ENCODE measurements around the gene MYRIP.

MYRIP gene

GRCh38 chr3:40173227-40173721 lies 363.9 kb downstream of the MYRIP start:
- H3K9me2 ChIP-seq (replicated peaks; ENCODE audit: control insufficient read depth, low read length), result no peaks in the 10 kb centered on the region

GRCh38 chr3:40178012-40178594 lies 368.7 kb downstream of the MYRIP start:
- no peak overlapping the region for H3K27ac ChIP-seq (ENCODE audit: low read depth, low read length)
- no peaks in the 10 kb centered on the region for H3K4me1 ChIP-seq (ENCODE audit: control insufficient read depth, low read length)
- no peaks in the 10 kb centered on the region for H3K9me3 ChIP-seq (ENCODE audit: control insufficient read depth, insufficient read depth, low read length)
- no peak overlapping the region for H3K4me2 ChIP-seq (ENCODE audit: low read length)
- H4K20me1 ChIP-seq (ENCODE audit: control insufficient read depth, insufficient read depth, low read depth, low read length), result no peaks in the 10 kb centered on the region
- no peaks in the 10 kb centered on the region for H3K79me2 ChIP-seq (ENCODE audit: control insufficient read depth, low read length)
- TF ChIP-seq CTCF (IDR thresholded peaks at IDR 0.05; ENCODE audit: low read depth, low read length, poor library complexity, severe bottlenecking), result no peak
- TF ChIP-seq EZH2phosphoT487 (IDR thresholded peaks at IDR 0.05; ENCODE audit: borderline replicate concordance, low read length), result no peak
- no peaks in the 10 kb centered on the region for H3F3A ChIP-seq (ENCODE audit: control insufficient read depth, insufficient read depth)
- H3K27me3 ChIP-seq (ENCODE audit: control insufficient read depth, low read length), result no peaks in the 10 kb centered on the region; the same call in 1 of the 2 replicates
- no peaks in the 10 kb centered on the region for H3K9me2 ChIP-seq (replicated peaks; ENCODE audit: control insufficient read depth, low read length)
- H3K4me3 ChIP-seq (ENCODE audit: low read length), result no peak overlapping the region
- H3K36me3 ChIP-seq (ENCODE audit: control insufficient read depth, low read length), result no peaks in the 10 kb centered on the region

More at GRCh38 chr3:40173227-40173721, 363.9 kb downstream of the MYRIP start:
- Histone ChIP-seq H3K9me3 (ENCODE audit: control insufficient read depth, insufficient read depth, low read length) (no peaks in the 10 kb centered on the region), H3K79me2 (ENCODE audit: control insufficient read depth, low read length) (no peaks in the 10 kb centered on the region), H3K27ac (ENCODE audit: low read depth, low read length) (no peak overlapping the region), H4K20me1 (ENCODE audit: control insufficient read depth, insufficient read depth, low read depth, low read length) (no peaks in the 10 kb centered on the region), H3K4me3 (ENCODE audit: low read length) (no peak overlapping the region), H3K4me2 (ENCODE audit: low read length) (no peak overlapping the region), H3K36me3 (ENCODE audit: control insufficient read depth, low read length) (no peaks in the 10 kb centered on the region), H3K4me1 (ENCODE audit: control insufficient read depth, low read length) (no peaks in the 10 kb centered on the region), H3F3A (ENCODE audit: control insufficient read depth, insufficient read depth) (no peaks in the 10 kb centered on the region), H3K27me3 (ENCODE audit: control insufficient read depth, low read length) (no peaks in the 10 kb centered on the region; the same call in 1 of the 2 replicates)
- TF ChIP-seq CTCF (IDR thresholded peaks at IDR 0.05; ENCODE audit: low read depth, low read length, poor library complexity, severe bottlenecking), result no peak
- TF ChIP-seq EZH2phosphoT487 (IDR thresholded peaks at IDR 0.05; ENCODE audit: borderline replicate concordance, low read length), result no peak

- TF ChIP-seq EZH2phosphoT487 (IDR thresholded peaks at IDR 0.05; ENCODE audit: borderline replicate concordance, low read length) (no peak), CTCF (IDR thresholded peaks at IDR 0.05; ENCODE audit: low read depth, low read length, poor library complexity, severe bottlenecking) (peak; percentile 69)
- Histone ChIP-seq H4K20me1 (ENCODE audit: control insufficient read depth, insufficient read depth, low read depth, low read length) (no peaks in the 10 kb centered on the region), H3K9me2 (replicated peaks; ENCODE audit: control insufficient read depth, low read length) (no peaks in the 10 kb centered on the region), H3K27me3 (ENCODE audit: control insufficient read depth, low read length) (no peaks in the 10 kb centered on the region), H3F3A (ENCODE audit: control insufficient read depth, insufficient read depth) (no peaks in the 10 kb centered on the region), H3K36me3 (ENCODE audit: control insufficient read depth, low read length) (no peaks in the 10 kb centered on the region), H3K9me3 (ENCODE audit: control insufficient read depth, insufficient read depth, low read length) (no peaks in the 10 kb centered on the region), H3K4me1 (ENCODE audit: control insufficient read depth, low read length) (no peaks in the 10 kb centered on the region), H3K27ac (ENCODE audit: low read depth, low read length) (no peak overlapping the region), H3K79me2 (ENCODE audit: control insufficient read depth, low read length) (no peaks in the 10 kb centered on the region), H3K4me3 (ENCODE audit: low read length) (no peak overlapping the region), H3K4me2 (ENCODE audit: low read length) (no peak overlapping the region)
These were observed 369.6 kb downstream of the MYRIP start for GRCh38 chr3:40179016-40179415.

All from DOHH2 (cell line).